Suprapubic skin (tissue), 4 donors: ENCODE measurements around the gene UBAC1.

Source experiments
- POLR2A ChIP-seq, 2 donors: fragments of 450-650 bp; IDR thresholded peaks; one replicate each; pipeline ENCODE4 v1.6.1; 2017; ENCODE audit warnings: antibody characterized with exemption in 2 of 2, mild to moderate bottlenecking in 2 of 2, moderate library complexity in 2 of 2
- POLR2AphosphoS5 ChIP-seq, 3 donors: sonication (generic); formaldehyde crosslinking; IDR thresholded peaks; one replicate each; pipeline ENCODE4 v1.6.1; 2017; ENCODE audit warnings: antibody characterized with exemption in 3 of 3
- TF ChIP-seq, protein P1 (sequence below), 2 donors: fragments of 200-600 bp in 1 of 2; fragments of 450-650 bp in 1 of 2; sonication (generic) in 1 of 2; IDR thresholded peaks; one replicate each; pipeline ENCODE4 v1.5.1; 2016 to 2019; ENCODE audit warnings: antibody characterized with exemption in 2 of 2, mild to moderate bottlenecking in 1 of 2, moderate library complexity in 1 of 2

GRCh38 chr9:135932656-135933055 lies 28.5 kb downstream of the UBAC1 start:
- TF ChIP-seq, protein P1, sequence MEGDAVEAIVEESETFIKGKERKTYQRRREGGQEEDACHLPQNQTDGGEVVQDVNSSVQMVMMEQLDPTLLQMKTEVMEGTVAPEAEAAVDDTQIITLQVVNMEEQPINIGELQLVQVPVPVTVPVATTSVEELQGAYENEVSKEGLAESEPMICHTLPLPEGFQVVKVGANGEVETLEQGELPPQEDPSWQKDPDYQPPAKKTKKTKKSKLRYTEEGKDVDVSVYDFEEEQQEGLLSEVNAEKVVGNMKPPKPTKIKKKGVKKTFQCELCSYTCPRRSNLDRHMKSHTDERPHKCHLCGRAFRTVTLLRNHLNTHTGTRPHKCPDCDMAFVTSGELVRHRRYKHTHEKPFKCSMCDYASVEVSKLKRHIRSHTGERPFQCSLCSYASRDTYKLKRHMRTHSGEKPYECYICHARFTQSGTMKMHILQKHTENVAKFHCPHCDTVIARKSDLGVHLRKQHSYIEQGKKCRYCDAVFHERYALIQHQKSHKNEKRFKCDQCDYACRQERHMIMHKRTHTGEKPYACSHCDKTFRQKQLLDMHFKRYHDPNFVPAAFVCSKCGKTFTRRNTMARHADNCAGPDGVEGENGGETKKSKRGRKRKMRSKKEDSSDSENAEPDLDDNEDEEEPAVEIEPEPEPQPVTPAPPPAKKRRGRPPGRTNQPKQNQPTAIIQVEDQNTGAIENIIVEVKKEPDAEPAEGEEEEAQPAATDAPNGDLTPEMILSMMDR (IDR thresholded peaks at IDR 0.05): no peak
- TF ChIP-seq POLR2AphosphoS5 (IDR thresholded peaks at IDR 0.05) (no peak), POLR2A (IDR thresholded peaks at IDR 0.05) (no peak)
